NCI-H1694 (cell line): Measurements from ENCODE around the gene OR2V2.
A peak's percentile ranks its signal among the peaks of the same experiment; 100 is the strongest.
"Not testable (repeated sequence)": the region's sequence is repeated elsewhere in the genome, so short reads cannot be mapped to it uniquely, and the experiment has no call there.

Experiments
- DNase-seq: peaks from one replicate; lab custom pipeline; 2025; lab: John Stamatoyannopoulos, UW

OR2V2 gene

GRCh38 chr5:181146927-181147636 is at the start of gene OR2V2:
Gene OR2V2 (plus strand): TSS chr5:181147586. CDS start chr5:181154943, 7,357 bp downstream.
- not testable (repeated sequence) for DNase-seq

- DNase-seq: not testable (repeated sequence)
Observed at GRCh38 chr5:181097759-181098491, 49.5 kb upstream of the OR2V2 start.

GRCh38 chr5:181098762-181099601 is 48.4 kb upstream of the OR2V2 start:
- DNase-seq: no peak

GRCh38 chr5:181099602-181100086 is 47.7 kb upstream of the OR2V2 start:
- DNase-seq: no peak

- no peak for DNase-seq
Observed at GRCh38 chr5:181100121-181100875, 47.1 kb upstream of the OR2V2 start.

- DNase-seq: not testable (repeated sequence)
Observed at GRCh38 chr5:181101030-181101641, 46.2 kb upstream of the OR2V2 start.

GRCh38 chr5:181101930-181102674 is 45.3 kb upstream of the OR2V2 start:
- not testable (repeated sequence) for DNase-seq

GRCh38 chr5:181104259-181104568 is 43.2 kb upstream of the OR2V2 start:
- DNase-seq: not testable (repeated sequence)

- not testable (repeated sequence) for DNase-seq
Observed at GRCh38 chr5:181104606-181105390, 42.6 kb upstream of the OR2V2 start.

- DNase-seq: no peak
Observed at GRCh38 chr5:181105391-181106025, 41.9 kb upstream of the OR2V2 start.

GRCh38 chr5:181107699-181108098 is 39.7 kb upstream of the OR2V2 start:
- no peak for DNase-seq

GRCh38 chr5:181108578-181109165 is 38.7 kb upstream of the OR2V2 start:
- DNase-seq: no peak

GRCh38 chr5:181109489-181110013 is 37.8 kb upstream of the OR2V2 start:
- DNase-seq: no peak

GRCh38 chr5:181111010-181111409 is 36.4 kb upstream of the OR2V2 start:
- no peak for DNase-seq

GRCh38 chr5:181112476-181112875 is 34.9 kb upstream of the OR2V2 start:
- DNase-seq: peak; percentile 48

- DNase-seq: not testable (repeated sequence)
Observed at GRCh38 chr5:181113572-181113971, 33.8 kb upstream of the OR2V2 start.

- DNase-seq: no peak
Observed at GRCh38 chr5:181114284-181114843, 33.0 kb upstream of the OR2V2 start.
